MG63 (cell line): ENCODE measurements around the gene ARHGAP6. TPM values are rescaled to one million over a fixed set of nuclear protein-coding genes. Genes with fewer than 3 reads are reported as not detected.
"Not testable (repeated sequence)": the region's sequence is repeated elsewhere in the genome, so short reads cannot be mapped to it uniquely, and the experiment has no call there.

ENCODE experiments used
- DNase-seq: peaks from one replicate; pipeline ENCODE4 v3.0.0-alpha.2; 2020
- H3K27me3 ChIP-seq: fragments of 250-450 bp; sonication (Bioruptor Pico); 2 replicates; pipeline ENCODE4 v1.5.1; 2020; ENCODE audit warnings: mild to moderate bottlenecking, moderate library complexity
- H3K36me3 ChIP-seq: fragments of 250-450 bp; sonication (Bioruptor Pico); 2 replicates; pipeline ENCODE4 v1.5.1; 2020; ENCODE audit warnings: mild to moderate bottlenecking, moderate library complexity
- H3K4me3 ChIP-seq: fragments of 250-450 bp; sonication (Bioruptor Pico); 2 replicates; pipeline ENCODE4 v1.5.1; 2020; ENCODE audit warnings: mild to moderate bottlenecking, moderate library complexity
- H3K9me3 ChIP-seq: fragments of 250-450 bp; sonication (Bioruptor Pico); 2 replicates; pipeline ENCODE4 v1.5.1; 2020; ENCODE audit warnings: mild to moderate bottlenecking, moderate library complexity
- total RNA-seq: library from RNA; depleted of rRNA; stranded (reverse); fragments of >200 nt; shearing (Covaris generic); gene quantifications from 2 replicates; pipeline ENCODE4 v1.2.3, GENCODE V29; 2014; ENCODE audit warnings: low replicate concordance

The ARHGAP6 gene
- total RNA-seq, 1 experiment from 2014 or later: 0.10 TPM

- H3K27me3 ChIP-seq: no peaks in the 10 kb centered on the region
- no peaks in the 10 kb centered on the region for H3K9me3 ChIP-seq
- no peak overlapping the region for H3K4me3 ChIP-seq
- DNase-seq: no peak
- H3K36me3 ChIP-seq: no peaks in the 10 kb centered on the region
These were observed 527.0 kb downstream of the ARHGAP6 start for GRCh38 chrX:11138498-11139390.

- H3K27me3 ChIP-seq: no peaks in the 10 kb centered on the region
- H3K4me3 ChIP-seq: no peak overlapping the region
- no peaks in the 10 kb centered on the region for H3K9me3 ChIP-seq
- H3K36me3 ChIP-seq: no peaks in the 10 kb centered on the region
- no peak for DNase-seq
These were observed 528.1 kb downstream of the ARHGAP6 start for GRCh38 chrX:11137543-11138139.

GRCh38 chrX:11135564-11136185, 530.0 kb downstream of the ARHGAP6 start:
- no peak overlapping the region for H3K4me3 ChIP-seq
- no peaks in the 10 kb centered on the region for H3K27me3 ChIP-seq
- H3K9me3 ChIP-seq: no peaks in the 10 kb centered on the region
- DNase-seq: no peak
- H3K36me3 ChIP-seq: no peaks in the 10 kb centered on the region

- Histone ChIP-seq H3K9me3 (no peaks in the 10 kb centered on the region), H3K36me3 (no peaks in the 10 kb centered on the region), H3K27me3 (no peaks in the 10 kb centered on the region), H3K4me3 (no peak overlapping the region)
- DNase-seq: no peak
These were observed 534.6 kb downstream of the ARHGAP6 start for GRCh38 chrX:11131146-11131545.

- H3K27me3 ChIP-seq: no peaks in the 10 kb centered on the region
- no peaks in the 10 kb centered on the region for H3K9me3 ChIP-seq
- no peaks in the 10 kb centered on the region for H3K36me3 ChIP-seq
- H3K4me3 ChIP-seq: no peak overlapping the region
- DNase-seq: no peak
These were observed 535.6 kb downstream of the ARHGAP6 start for GRCh38 chrX:11130136-11130535.

GRCh38 chrX:11129534-11130105, 536.1 kb downstream of the ARHGAP6 start:
- Histone ChIP-seq H3K36me3 (no peaks in the 10 kb centered on the region), H3K27me3 (no peaks in the 10 kb centered on the region), H3K4me3 (no peak overlapping the region), H3K9me3 (no peaks in the 10 kb centered on the region)
- DNase-seq: no peak

- H3K4me3 ChIP-seq: no peak overlapping the region
- no peaks in the 10 kb centered on the region for H3K9me3 ChIP-seq
- H3K27me3 ChIP-seq: no peaks in the 10 kb centered on the region
- H3K36me3 ChIP-seq: peaks cover 23% of the 10 kb centered on the region
- no peak for DNase-seq
These were observed 540.7 kb downstream of the ARHGAP6 start for GRCh38 chrX:11125060-11125459.

GRCh38 chrX:11124112-11124511, 541.6 kb downstream of the ARHGAP6 start:
- no peaks in the 10 kb centered on the region for H3K9me3 ChIP-seq
- no peak for DNase-seq
- peaks cover 33% of the 10 kb centered on the region for H3K36me3 ChIP-seq
- no peaks in the 10 kb centered on the region for H3K27me3 ChIP-seq
- no peak overlapping the region for H3K4me3 ChIP-seq

- not testable (repeated sequence) for H3K9me3 ChIP-seq, H3K4me3 ChIP-seq, DNase-seq, H3K27me3 ChIP-seq
- peaks cover 41% of the 10 kb centered on the region for H3K36me3 ChIP-seq
These were observed 542.6 kb downstream of the ARHGAP6 start for GRCh38 chrX:11123087-11123486.

- no peaks in the 10 kb centered on the region for H3K9me3 ChIP-seq
- no peaks in the 10 kb centered on the region for H3K27me3 ChIP-seq
- peaks cover 73% of the 10 kb centered on the region for H3K36me3 ChIP-seq
- DNase-seq: no peak
- H3K4me3 ChIP-seq: no peak overlapping the region
These were observed 546.3 kb downstream of the ARHGAP6 start for GRCh38 chrX:11119313-11119943.

- Histone ChIP-seq H3K27me3 (no peaks in the 10 kb centered on the region), H3K36me3 (peaks cover 85% of the 10 kb centered on the region), H3K4me3 (no peak overlapping the region), H3K9me3 (no peaks in the 10 kb centered on the region)
- no peak for DNase-seq
These were observed 548.0 kb downstream of the ARHGAP6 start for GRCh38 chrX:11117745-11118144.

- Histone ChIP-seq H3K27me3 (no peaks in the 10 kb centered on the region), H3K9me3 (peaks cover 3% of the 10 kb centered on the region; the same call in 1 of the 2 replicates), H3K36me3 (peaks cover 59% of the 10 kb centered on the region), H3K4me3 (no peak overlapping the region)
- DNase-seq: no peak
These were observed 552.0 kb downstream of the ARHGAP6 start for GRCh38 chrX:11113731-11114130.

- H3K4me3 ChIP-seq: peak overlapping the region; percentile 90
- peaks cover 42% of the 10 kb centered on the region for H3K36me3 ChIP-seq
- H3K27me3 ChIP-seq: no peaks in the 10 kb centered on the region
- no peak for DNase-seq
- peaks cover 3% of the 10 kb centered on the region; the same call in 1 of the 2 replicates for H3K9me3 ChIP-seq
These were observed 553.8 kb downstream of the ARHGAP6 start for GRCh38 chrX:11111947-11112346.

- Histone ChIP-seq H3K36me3 (peaks cover 36% of the 10 kb centered on the region), H3K9me3 (peaks cover 3% of the 10 kb centered on the region; the same call in 1 of the 2 replicates), H3K27me3 (no peaks in the 10 kb centered on the region), H3K4me3 (peak within 1 kb of the TSS; percentile 90)
- peak; percentile 87 for DNase-seq
These were observed 554.5 kb downstream of the ARHGAP6 start, which contains the start of gene HCCS for GRCh38 chrX:11111037-11111851. TSS of gene HCCS (plus strand) at chrX:11111332. CDS start at chrX:11112061, 729 bp downstream.

GRCh38 chrX:11109968-11110367, 555.8 kb downstream of the ARHGAP6 start:
- peaks cover 3% of the 10 kb centered on the region; the same call in 1 of the 2 replicates for H3K9me3 ChIP-seq
- no peaks in the 10 kb centered on the region for H3K27me3 ChIP-seq
- H3K4me3 ChIP-seq: peak overlapping the region; percentile 90
- DNase-seq: no peak
- H3K36me3 ChIP-seq: peaks cover 29% of the 10 kb centered on the region
